ENCODE data around the gene DDX56. TPM values are rescaled to one million over a fixed set of nuclear protein-coding genes. Genes with fewer than 3 reads are reported as not detected.

DDX56 gene
- total and polyA plus RNA-seq, 9 of the 15 experiments (the other 6 are each of a cell fraction or from before 2014, with no cell fraction given) = 33.0 to 145 (median 102) TPM

GRCh38 chr7:44590910-44591309 lies 17.2 kb upstream of the DDX56 start:
- no peaks in the 10 kb centered on the region for H3K9me1 ChIP-seq (ENCODE audit: control insufficient read depth, insufficient read depth, low read length)
- POLR2A ChIA-PET = interaction anchor here (0.8 to 2.4 kb wide), 3 partner anchors 9 to 295 kb away, joined by 3 to 11 read pairs (median 4); partner anchors contain the start of genes OGDH, PURB and TMED4
- WGBS (ENCODE audit: insufficient coverage, low coverage, missing lambda C conversion rate) = 55% methylated on average over 1 of the region's 1 CpG
- TF ChIP-seq PTTG1 (tag; IDR thresholded peaks at IDR 0.05; ENCODE audit: low read depth) (no peak), ILF3 (IDR thresholded peaks at IDR 0.05; ENCODE audit: borderline replicate concordance) (no peak), ARNT (IDR thresholded peaks at IDR 0.05) (no peak), TRIM24 (IDR thresholded peaks at IDR 0.05) (no peak), GATAD2B (IDR thresholded peaks at IDR 0.05; ENCODE audit: borderline replicate concordance) (no peak), ZNF24 (IDR thresholded peaks at IDR 0.05) (no peak), EHMT2 (IDR thresholded peaks at IDR 0.05) (no peak), CAMTA2 (CRISPR knock-in tag; conservative IDR thresholded peaks at IDR 0.05) (no peak), CREB3L1 (IDR thresholded peaks at IDR 0.05; ENCODE audit: borderline replicate concordance, low read depth) (no peak), ZNF586 (CRISPR knock-in tag; conservative IDR thresholded peaks at IDR 0.05) (no peak), NR2F6 (CRISPR knock-in tag; IDR thresholded peaks at IDR 0.05) (no peak), ZNF3 (CRISPR knock-in tag; IDR thresholded peaks at IDR 0.05) (no peak), ZNF23 (CRISPR knock-in tag; IDR thresholded peaks at IDR 0.05) (no peak), ZNF780A (CRISPR knock-in tag; IDR thresholded peaks at IDR 0.05) (no peak), ERF (CRISPR knock-in tag; IDR thresholded peaks at IDR 0.05) (no peak), SNIP1 (IDR thresholded peaks at IDR 0.05; ENCODE audit: low read depth) (no peak)
- TF ChIP-seq, protein P1, sequence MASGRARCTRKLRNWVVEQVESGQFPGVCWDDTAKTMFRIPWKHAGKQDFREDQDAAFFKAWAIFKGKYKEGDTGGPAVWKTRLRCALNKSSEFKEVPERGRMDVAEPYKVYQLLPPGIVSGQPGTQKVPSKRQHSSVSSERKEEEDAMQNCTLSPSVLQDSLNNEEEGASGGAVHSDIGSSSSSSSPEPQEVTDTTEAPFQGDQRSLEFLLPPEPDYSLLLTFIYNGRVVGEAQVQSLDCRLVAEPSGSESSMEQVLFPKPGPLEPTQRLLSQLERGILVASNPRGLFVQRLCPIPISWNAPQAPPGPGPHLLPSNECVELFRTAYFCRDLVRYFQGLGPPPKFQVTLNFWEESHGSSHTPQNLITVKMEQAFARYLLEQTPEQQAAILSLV (tag; IDR thresholded peaks at IDR 0.05) = no peak
- TF ChIP-seq, protein P2, sequence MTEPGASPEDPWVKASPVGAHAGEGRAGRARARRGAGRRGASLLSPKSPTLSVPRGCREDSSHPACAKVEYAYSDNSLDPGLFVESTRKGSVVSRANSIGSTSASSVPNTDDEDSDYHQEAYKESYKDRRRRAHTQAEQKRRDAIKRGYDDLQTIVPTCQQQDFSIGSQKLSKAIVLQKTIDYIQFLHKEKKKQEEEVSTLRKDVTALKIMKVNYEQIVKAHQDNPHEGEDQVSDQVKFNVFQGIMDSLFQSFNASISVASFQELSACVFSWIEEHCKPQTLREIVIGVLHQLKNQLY (CRISPR knock-in tag; conservative IDR thresholded peaks at IDR 0.05) = no peak
- peak overlapping the region; percentile 74 for H2AFZ ChIP-seq (ENCODE audit: low read depth, low read length)
- H3K27ac ChIP-seq (ENCODE audit: extremely low read depth, low read depth, low read length) = no peak overlapping the region
- no peak overlapping the region for H3K9ac ChIP-seq (ENCODE audit: insufficient read depth in 1 of 2, low read depth in 2 of 2, low read length in 2 of 2)
- no peaks in the 10 kb centered on the region; a peak in 2 of 5 replicates for H3K4me1 ChIP-seq (replicated peaks in 1 of 2; ENCODE audit: control insufficient read depth in 2 of 2, insufficient read depth in 2 of 2, low read length in 2 of 2)
- DNase-seq (ENCODE audit: extremely low read depth in 1 of 4, low spot score in 3 of 4) (no peak), ATAC-seq (no peak), FAIRE-seq (no peak)
- H3K4me2 ChIP-seq (ENCODE audit: insufficient read depth, low read length) = no peak overlapping the region
- H3K4me3 ChIP-seq = no peak overlapping the region
- BruUV-seq (replicated peaks) = no TSS peak
- no peaks in the 10 kb centered on the region for H3K9me3 ChIP-seq (replicated peaks; ENCODE audit: control insufficient read depth, insufficient read depth, low read depth, low read length)
- H3K36me3 ChIP-seq (ENCODE audit: control insufficient read depth, insufficient read depth, low read length) = no peaks in the 10 kb centered on the region
- intact Hi-C loops (cut with micrococcal nuclease) (no loop called here), in situ Hi-C loops (cut with MboI) (loop anchor here (5.0 to 10.0 kb wide), 2 partner anchors 336 to 544 kb away; no protein-coding TSS in a partner anchor)
- H3K79me2 ChIP-seq (ENCODE audit: control insufficient read depth, insufficient read depth, low read length) = no peaks in the 10 kb centered on the region
- CTCF ChIA-PET (ENCODE audit: low intra/inter-chr PET ratio) = no interaction called here
- no peaks in the 10 kb centered on the region for H4K20me1 ChIP-seq (replicated peaks; ENCODE audit: control insufficient read depth, insufficient read depth, low read length)
- H3K27me3 ChIP-seq (ENCODE audit: control insufficient read depth in 2 of 2, insufficient read depth in 2 of 2, low read length in 2 of 2) = no peaks in the 10 kb centered on the region
